Measurements from ENCODE around the gene ZNF764.

ZNF764 gene

GRCh38 chr16:30535777-30536190 lies 22.4 kb downstream of the ZNF764 start:
- H3K4me1 ChIP-seq (ENCODE audit: control insufficient read depth in 2 of 2, insufficient read depth in 2 of 2, low read length in 2 of 2), result peaks cover 18 to 21% of the 10 kb centered on the region in 2 donors
- peak overlapping the region; percentile 97 to 98 for H3K9ac ChIP-seq (ENCODE audit: low read depth in 1 of 2, low read length in 2 of 2)
- H3K36me3 ChIP-seq (ENCODE audit: control insufficient read depth in 2 of 2, insufficient read depth in 2 of 2, low read length in 2 of 2), result peaks cover 0 to 11% of the 10 kb centered on the region in 2 donors
- no peaks in the 10 kb centered on the region for H3K27me3 ChIP-seq (ENCODE audit: control insufficient read depth in 2 of 2, insufficient read depth in 2 of 2, low read length in 2 of 2)
- peak overlapping the region; percentile 94 to 95 for H3K27ac ChIP-seq (ENCODE audit: low read depth in 2 of 2, low read length in 2 of 2)
- H3K4me3 ChIP-seq (ENCODE audit: low read length in 2 of 2), result peak overlapping the region; percentile 83 to 93
- H3K9me3 ChIP-seq (ENCODE audit: control insufficient read depth in 2 of 2, low read length in 2 of 2), result no peaks in the 10 kb centered on the region

DNA sequence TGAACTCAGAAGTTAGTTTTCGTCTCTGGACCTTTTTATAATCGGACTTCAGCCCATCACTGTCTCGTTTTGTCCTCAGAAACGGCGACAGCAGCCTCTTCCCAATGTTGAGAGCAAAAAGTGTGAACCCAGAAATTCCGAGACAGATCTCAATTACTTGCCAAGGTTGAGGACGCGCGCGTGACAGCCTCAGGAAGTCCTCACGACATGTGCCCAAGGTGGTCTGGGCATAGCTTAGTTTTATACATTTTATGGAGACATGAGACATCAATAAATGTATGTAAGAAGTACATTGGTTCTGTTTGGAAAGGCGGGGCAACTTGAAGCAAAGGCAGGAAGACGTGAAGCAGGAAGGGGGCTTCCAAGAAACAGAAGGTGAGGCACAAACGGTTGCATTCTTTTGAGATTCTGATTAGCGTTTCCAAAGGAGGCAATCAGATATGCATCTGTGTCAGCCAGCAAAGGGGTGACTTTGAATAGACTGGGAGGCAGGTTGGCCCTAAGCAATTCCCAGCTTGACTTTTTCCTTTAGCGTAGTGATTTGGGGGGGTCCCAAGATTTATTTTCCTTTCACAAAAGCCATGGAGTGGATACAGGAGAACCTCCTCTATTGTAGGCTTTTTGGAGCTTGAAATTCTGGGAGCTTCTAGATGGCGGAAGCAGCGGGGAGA lies 22.9 kb downstream of the ZNF764 start:
- peak overlapping the region; percentile 97 to 98 for H3K9ac ChIP-seq (ENCODE audit: low read depth in 1 of 2, low read length in 2 of 2)
- H3K4me3 ChIP-seq (ENCODE audit: low read length in 2 of 2), result peak overlapping the region; percentile 83 to 93
- H3K36me3 ChIP-seq (ENCODE audit: control insufficient read depth in 2 of 2, insufficient read depth in 2 of 2, low read length in 2 of 2), result peaks cover 0 to 11% of the 10 kb centered on the region in 2 donors
- peaks cover 18 to 27% of the 10 kb centered on the region in 2 donors for H3K4me1 ChIP-seq (ENCODE audit: control insufficient read depth in 2 of 2, insufficient read depth in 2 of 2, low read length in 2 of 2)
- no peaks in the 10 kb centered on the region for H3K9me3 ChIP-seq (ENCODE audit: control insufficient read depth in 2 of 2, low read length in 2 of 2)
- no peaks in the 10 kb centered on the region for H3K27me3 ChIP-seq (ENCODE audit: control insufficient read depth in 2 of 2, insufficient read depth in 2 of 2, low read length in 2 of 2)
- H3K27ac ChIP-seq (ENCODE audit: low read depth in 2 of 2, low read length in 2 of 2), result peak overlapping the region; percentile 94 to 95

DNA sequence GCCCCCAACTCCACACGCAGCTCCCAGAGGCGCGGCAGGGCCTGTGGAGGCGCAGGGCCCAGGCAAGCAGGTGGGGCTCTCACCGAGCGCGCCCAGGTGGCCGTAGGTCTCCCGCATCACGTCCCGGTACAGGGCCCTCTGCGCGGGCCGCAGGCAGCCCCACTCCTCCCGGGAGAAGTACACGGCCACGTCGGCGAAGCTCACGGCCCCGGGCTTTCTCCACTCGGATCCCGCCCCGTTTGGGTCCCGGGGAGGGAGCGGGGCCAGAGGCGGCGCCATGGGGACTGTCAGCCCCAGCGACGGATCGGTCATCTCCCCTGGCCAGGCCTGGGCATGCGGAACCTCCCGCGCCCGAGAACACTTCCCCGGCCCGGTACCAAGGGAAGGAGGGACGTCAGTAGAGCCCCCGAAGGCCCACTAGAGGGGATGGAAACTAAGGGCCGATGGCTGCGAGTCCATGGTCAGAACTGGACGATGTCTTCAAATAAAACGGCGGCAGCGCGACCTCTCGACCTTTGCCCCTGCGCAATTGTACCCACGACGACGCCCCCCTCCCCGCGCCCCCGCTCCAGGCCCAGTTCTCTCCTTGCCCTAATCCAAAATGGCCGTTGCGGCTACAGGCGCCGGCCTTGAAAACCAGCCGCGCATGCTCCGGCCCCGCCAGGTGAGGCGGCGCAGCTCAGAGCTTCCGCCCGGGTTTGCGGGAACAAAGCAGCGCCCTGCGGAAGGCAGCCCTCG lies 23.6 kb downstream of the ZNF764 start, which contains the start of gene ZNF747:
TSS of gene ZNF747 (minus strand) at position 491 of the 738 bp plus-strand sequence. CDS start at position 312, 179 bp downstream.
- Histone ChIP-seq H3K4me3 (ENCODE audit: low read length in 2 of 2) (peak within 1 kb of the TSS; percentile 83 to 93), H3K27me3 (ENCODE audit: control insufficient read depth in 2 of 2, insufficient read depth in 2 of 2, low read length in 2 of 2) (no peaks in the 10 kb centered on the region), H3K36me3 (ENCODE audit: control insufficient read depth in 2 of 2, insufficient read depth in 2 of 2, low read length in 2 of 2) (peaks cover 0 to 11% of the 10 kb centered on the region in 2 donors), H3K27ac (ENCODE audit: low read depth in 2 of 2, low read length in 2 of 2) (peak within 1 kb of the TSS; percentile 94 to 95), H3K4me1 (ENCODE audit: control insufficient read depth in 2 of 2, insufficient read depth in 2 of 2, low read length in 2 of 2) (peaks cover 18 to 27% of the 10 kb centered on the region in 2 donors), H3K9me3 (ENCODE audit: control insufficient read depth in 2 of 2, low read length in 2 of 2) (no peaks in the 10 kb centered on the region), H3K9ac (ENCODE audit: low read depth in 1 of 2, low read length in 2 of 2) (peak within 1 kb of the TSS; percentile 97 to 98)

DNA sequence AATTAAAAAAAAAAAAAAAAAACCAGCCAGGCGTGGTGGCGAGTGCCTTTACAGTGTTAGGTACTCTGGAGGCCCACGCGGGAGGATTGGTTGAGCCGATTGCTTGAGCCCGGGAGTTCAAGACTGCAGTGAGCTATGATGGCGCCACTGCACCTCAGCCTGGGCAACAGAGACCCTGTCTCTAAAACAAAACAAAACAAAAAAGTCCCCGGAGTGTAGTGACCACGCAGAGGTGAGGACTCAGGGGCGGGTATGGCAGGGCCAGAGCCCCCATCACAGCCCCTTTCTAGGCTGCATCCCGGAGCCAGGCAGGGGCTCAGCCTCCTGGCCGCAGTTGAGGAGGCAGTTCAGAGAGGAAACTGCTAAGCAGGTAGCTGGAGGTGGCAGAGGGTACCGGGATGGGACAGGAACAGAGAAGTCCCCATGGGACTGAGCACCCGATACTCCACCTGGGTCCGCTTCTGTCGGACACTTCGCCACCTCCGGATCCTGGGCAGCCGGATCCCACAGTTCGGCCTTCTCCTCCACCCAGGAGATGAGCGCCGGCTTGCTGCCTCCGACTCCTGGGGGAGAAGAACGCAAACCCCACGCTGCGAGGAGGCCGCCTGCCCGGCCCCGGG lies 24.3 kb downstream of the ZNF764 start:
- H3K27ac ChIP-seq (ENCODE audit: low read depth in 2 of 2, low read length in 2 of 2), result peak overlapping the region; percentile 94 to 95
- peak overlapping the region; percentile 97 to 98 for H3K9ac ChIP-seq (ENCODE audit: low read depth in 1 of 2, low read length in 2 of 2)
- peaks cover 18 to 23% of the 10 kb centered on the region in 2 donors for H3K4me1 ChIP-seq (ENCODE audit: control insufficient read depth in 2 of 2, insufficient read depth in 2 of 2, low read length in 2 of 2)
- no peaks in the 10 kb centered on the region for H3K27me3 ChIP-seq (ENCODE audit: control insufficient read depth in 2 of 2, insufficient read depth in 2 of 2, low read length in 2 of 2)
- peak overlapping the region; percentile 83 to 93 for H3K4me3 ChIP-seq (ENCODE audit: low read length in 2 of 2)
- peaks cover 0 to 11% of the 10 kb centered on the region in 2 donors for H3K36me3 ChIP-seq (ENCODE audit: control insufficient read depth in 2 of 2, insufficient read depth in 2 of 2, low read length in 2 of 2)
- H3K9me3 ChIP-seq (ENCODE audit: control insufficient read depth in 2 of 2, low read length in 2 of 2), result no peaks in the 10 kb centered on the region

DNA sequence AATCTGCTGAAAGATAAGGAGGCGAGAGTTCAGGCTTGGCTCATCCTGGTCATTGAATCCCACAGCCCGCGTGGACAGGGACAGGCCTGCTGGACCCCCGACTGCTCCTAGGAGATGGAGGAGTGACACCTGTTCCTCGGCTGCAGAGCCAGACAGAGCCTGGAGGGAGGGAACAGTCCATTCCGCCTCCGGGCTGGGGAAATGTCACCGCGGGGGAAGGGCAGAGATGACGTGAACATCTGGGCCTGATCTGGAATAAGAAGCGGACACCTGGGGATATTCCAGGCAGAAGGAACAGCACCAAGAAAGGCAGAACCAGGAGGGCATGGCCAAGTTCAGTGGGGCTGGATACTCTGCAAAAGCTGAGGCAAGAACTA lies 25.0 kb downstream of the ZNF764 start:
- peaks cover 0 to 11% of the 10 kb centered on the region in 2 donors for H3K36me3 ChIP-seq (ENCODE audit: control insufficient read depth in 2 of 2, insufficient read depth in 2 of 2, low read length in 2 of 2)
- peak overlapping the region in 1 of 2 donors; percentile 95 for H3K27ac ChIP-seq (ENCODE audit: low read depth in 2 of 2, low read length in 2 of 2)
- peak overlapping the region; percentile 3 to 93 for H3K4me3 ChIP-seq (ENCODE audit: low read length in 2 of 2)

GRCh38 chr16:30532285-30533145 lies 25.7 kb downstream of the ZNF764 start:
- Histone ChIP-seq H3K27me3 (ENCODE audit: control insufficient read depth in 2 of 2, insufficient read depth in 2 of 2, low read length in 2 of 2) (no peaks in the 10 kb centered on the region), H3K36me3 (ENCODE audit: control insufficient read depth in 2 of 2, insufficient read depth in 2 of 2, low read length in 2 of 2) (peaks cover 0 to 11% of the 10 kb centered on the region in 2 donors), H3K9me3 (ENCODE audit: control insufficient read depth in 2 of 2, low read length in 2 of 2) (no peaks in the 10 kb centered on the region), H3K9ac (ENCODE audit: low read depth in 1 of 2, low read length in 2 of 2) (no peak overlapping the region), H3K27ac (ENCODE audit: low read depth in 2 of 2, low read length in 2 of 2) (no peak overlapping the region), H3K4me3 (ENCODE audit: low read length in 2 of 2) (no peak overlapping the region), H3K4me1 (ENCODE audit: control insufficient read depth in 2 of 2, insufficient read depth in 2 of 2, low read length in 2 of 2) (peaks cover 25 to 32% of the 10 kb centered on the region in 2 donors)

More for the DNA sequence above, 25.0 kb downstream of the ZNF764 start:
- peaks cover 18 to 26% of the 10 kb centered on the region in 2 donors for H3K4me1 ChIP-seq (ENCODE audit: control insufficient read depth in 2 of 2, insufficient read depth in 2 of 2, low read length in 2 of 2)
- no peaks in the 10 kb centered on the region for H3K27me3 ChIP-seq (ENCODE audit: control insufficient read depth in 2 of 2, insufficient read depth in 2 of 2, low read length in 2 of 2)
- H3K9ac ChIP-seq (ENCODE audit: low read depth in 1 of 2, low read length in 2 of 2), result no peak overlapping the region
- H3K9me3 ChIP-seq (ENCODE audit: control insufficient read depth in 2 of 2, low read length in 2 of 2), result no peaks in the 10 kb centered on the region

DNA sequence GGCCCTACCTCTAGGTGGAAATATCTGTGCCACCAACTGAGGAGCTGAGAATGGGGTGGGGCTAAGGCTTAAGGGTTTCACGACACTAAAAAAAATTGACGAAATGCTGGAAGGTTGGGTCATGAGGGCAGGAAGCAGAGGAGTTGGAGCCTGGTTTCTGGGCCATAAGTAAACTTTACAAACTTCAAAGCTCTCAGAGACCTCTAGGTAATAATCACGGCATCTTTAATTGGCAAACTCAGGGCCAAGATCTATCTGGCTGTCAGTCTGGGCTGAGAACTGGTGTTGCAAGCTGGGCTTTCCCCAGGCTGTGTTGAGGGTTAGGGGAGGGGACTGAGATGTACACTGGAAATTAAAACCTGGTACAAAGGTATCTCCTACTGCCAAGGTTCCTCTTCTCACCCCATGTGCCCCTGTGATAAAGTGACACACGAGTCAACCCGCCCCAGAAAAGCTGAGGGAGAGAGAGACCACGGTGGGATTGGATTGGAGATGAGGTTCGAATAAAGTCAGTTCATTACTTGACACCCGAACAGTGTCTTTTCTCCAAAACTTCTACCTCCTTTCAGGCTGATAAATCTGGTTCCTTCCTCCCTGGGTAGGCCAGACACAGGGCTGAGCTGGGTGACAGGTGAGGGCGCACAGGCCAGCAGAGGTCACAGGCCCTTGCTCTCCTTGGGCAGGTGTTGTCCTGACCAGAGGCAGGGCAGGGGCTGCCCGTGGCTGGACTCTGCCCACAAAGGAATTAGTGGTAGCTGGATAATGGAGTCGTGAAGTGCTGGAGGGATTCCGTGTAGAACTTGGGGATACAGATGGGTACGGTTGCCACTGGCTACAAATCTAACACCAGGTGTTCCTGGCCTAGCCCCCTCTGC lies 27.8 kb downstream of the ZNF764 start:
- H3K4me1 ChIP-seq (ENCODE audit: control insufficient read depth in 2 of 2, insufficient read depth in 2 of 2, low read length in 2 of 2), result peaks cover 20 to 31% of the 10 kb centered on the region in 2 donors
- H3K27ac ChIP-seq (ENCODE audit: low read depth in 2 of 2, low read length in 2 of 2), result no peak overlapping the region
- H3K36me3 ChIP-seq (ENCODE audit: control insufficient read depth in 2 of 2, insufficient read depth in 2 of 2, low read length in 2 of 2), result peaks cover 0 to 11% of the 10 kb centered on the region in 2 donors
- H3K27me3 ChIP-seq (ENCODE audit: control insufficient read depth in 2 of 2, insufficient read depth in 2 of 2, low read length in 2 of 2), result no peaks in the 10 kb centered on the region
- H3K9ac ChIP-seq (ENCODE audit: low read depth in 1 of 2, low read length in 2 of 2), result no peak overlapping the region
- H3K4me3 ChIP-seq (ENCODE audit: low read length in 2 of 2), result no peak overlapping the region
- no peaks in the 10 kb centered on the region for H3K9me3 ChIP-seq (ENCODE audit: control insufficient read depth in 2 of 2, low read length in 2 of 2)

GRCh38 chr16:30528799-30529457 lies 29.2 kb downstream of the ZNF764 start:
- H3K4me3 ChIP-seq (ENCODE audit: low read length in 2 of 2), result no peak overlapping the region
- H3K27ac ChIP-seq (ENCODE audit: low read depth in 2 of 2, low read length in 2 of 2), result peak overlapping the region in 1 of 2 donors; percentile 98
- H3K9me3 ChIP-seq (ENCODE audit: control insufficient read depth in 2 of 2, low read length in 2 of 2), result no peaks in the 10 kb centered on the region
- peaks cover 5 to 17% of the 10 kb centered on the region in 2 donors for H3K36me3 ChIP-seq (ENCODE audit: control insufficient read depth in 2 of 2, insufficient read depth in 2 of 2, low read length in 2 of 2)
- peak overlapping the region in 1 of 2 donors; percentile 14 for H3K9ac ChIP-seq (ENCODE audit: low read depth in 1 of 2, low read length in 2 of 2)
- no peaks in the 10 kb centered on the region for H3K27me3 ChIP-seq (ENCODE audit: control insufficient read depth in 2 of 2, insufficient read depth in 2 of 2, low read length in 2 of 2)
- H3K4me1 ChIP-seq (ENCODE audit: control insufficient read depth in 2 of 2, insufficient read depth in 2 of 2, low read length in 2 of 2), result peaks cover 16 to 28% of the 10 kb centered on the region in 2 donors

Data from mucosa of rectum (tissue), 2 donors.